CD4-positive, alpha-beta T cell treated with Interferon gamma for 1 hour (primary cell): ENCODE data around the gene LINC01488.

ENCODE experiments used
- DNase-seq: peaks from one replicate; pipeline ENCODE4 v3.0.0-alpha.2; 2020

LINC01488 gene

GRCh38 chr11:69465236-69466000 is 16.0 kb upstream of the LINC01488 start:
- DNase-seq = no peak

DNA sequence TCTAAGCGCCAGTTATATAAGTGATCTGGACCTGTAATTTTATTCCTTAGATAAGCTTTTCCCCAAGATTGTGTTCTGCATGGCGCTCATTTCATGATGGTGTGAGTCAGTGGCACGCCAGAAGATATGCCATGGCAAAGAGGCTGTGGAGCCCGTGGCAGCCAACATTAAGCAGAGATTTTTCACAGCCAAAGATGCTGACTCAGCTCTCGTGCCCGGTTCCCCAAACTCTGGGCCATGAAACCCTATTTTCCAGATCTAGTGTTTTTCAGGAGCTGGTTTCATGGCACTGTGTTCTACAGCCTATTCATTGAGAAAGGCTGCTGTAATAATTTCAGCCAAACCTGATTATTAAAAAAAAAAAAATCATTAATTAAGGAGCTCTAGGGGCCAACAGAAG is 15.4 kb upstream of the LINC01488 start:
- no peak for DNase-seq

GRCh38 chr11:69467196-69467595 is 14.3 kb upstream of the LINC01488 start:
- DNase-seq = no peak

- DNase-seq = no peak
These were observed 13.8 kb upstream of the LINC01488 start for GRCh38 chr11:69467646-69468045.

- DNase-seq = no peak
These were observed 13.2 kb upstream of the LINC01488 start for GRCh38 chr11:69468221-69468620.

DNA sequence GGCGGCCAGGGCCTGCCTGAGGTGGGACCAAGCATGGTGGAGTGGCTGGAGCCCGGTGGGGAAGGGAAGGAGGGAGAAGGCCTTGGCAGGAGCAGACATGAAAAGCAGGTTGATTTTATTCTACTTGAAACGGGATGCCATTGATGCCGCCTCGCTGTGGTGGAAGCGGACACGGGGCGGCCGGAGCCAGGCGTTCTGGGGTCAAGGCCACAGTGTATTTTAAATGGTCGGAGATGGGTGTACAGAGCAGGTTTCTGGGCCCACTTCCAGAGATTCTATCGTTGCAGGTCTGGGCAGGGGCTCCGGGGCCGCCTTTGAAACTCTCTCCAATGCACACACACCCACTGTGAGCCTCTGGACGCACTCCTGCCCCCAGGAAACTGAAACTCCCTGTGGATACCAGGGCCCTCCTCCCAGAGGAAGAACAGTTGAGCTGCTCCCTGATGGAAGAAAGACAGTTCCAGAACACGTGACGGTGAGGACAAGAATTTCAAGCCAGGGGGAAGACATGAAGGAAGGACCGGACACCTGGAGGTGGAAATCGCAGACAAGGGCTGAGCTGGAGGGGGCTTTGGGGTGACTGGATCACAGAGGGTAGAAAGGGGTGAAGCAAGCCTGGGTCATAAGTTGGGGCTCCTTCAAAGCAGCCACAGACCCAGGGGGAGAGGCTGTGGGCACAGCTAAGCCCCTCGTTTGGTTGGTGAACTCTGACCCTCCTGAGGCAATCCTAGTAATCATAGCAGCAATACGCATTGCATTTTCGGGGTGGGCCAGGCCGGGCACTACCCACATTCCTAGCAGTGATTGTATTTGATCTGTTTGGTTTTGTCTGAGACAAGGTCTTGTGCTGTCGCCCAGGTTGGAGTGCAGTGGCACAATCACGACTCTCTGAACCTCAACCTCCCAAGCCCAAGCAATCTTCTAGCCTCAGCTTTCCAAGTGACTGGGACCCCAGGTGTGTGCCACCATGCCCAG is 12.3 kb upstream of the LINC01488 start:
- DNase-seq = no peak

DNA sequence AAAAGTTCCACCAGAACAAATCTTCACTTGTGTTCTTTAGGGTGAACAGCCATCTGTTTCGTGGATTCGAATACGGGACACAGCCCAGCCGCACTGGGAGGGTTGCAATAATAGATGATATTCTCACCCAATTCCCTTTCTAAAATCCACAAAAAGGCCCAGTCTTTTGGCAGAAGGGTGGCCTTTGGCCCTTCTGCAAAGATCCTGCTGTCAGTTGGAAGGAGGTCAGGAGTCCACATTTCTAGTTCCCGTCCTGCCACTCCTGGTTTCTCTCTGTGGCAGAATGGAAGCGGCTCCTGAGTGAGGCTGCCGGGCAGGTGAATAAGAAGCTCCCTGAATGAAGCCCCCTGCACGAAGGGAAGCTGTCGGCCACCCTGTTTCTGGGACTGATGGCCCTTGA is 11.2 kb upstream of the LINC01488 start:
- no peak for DNase-seq

DNA sequence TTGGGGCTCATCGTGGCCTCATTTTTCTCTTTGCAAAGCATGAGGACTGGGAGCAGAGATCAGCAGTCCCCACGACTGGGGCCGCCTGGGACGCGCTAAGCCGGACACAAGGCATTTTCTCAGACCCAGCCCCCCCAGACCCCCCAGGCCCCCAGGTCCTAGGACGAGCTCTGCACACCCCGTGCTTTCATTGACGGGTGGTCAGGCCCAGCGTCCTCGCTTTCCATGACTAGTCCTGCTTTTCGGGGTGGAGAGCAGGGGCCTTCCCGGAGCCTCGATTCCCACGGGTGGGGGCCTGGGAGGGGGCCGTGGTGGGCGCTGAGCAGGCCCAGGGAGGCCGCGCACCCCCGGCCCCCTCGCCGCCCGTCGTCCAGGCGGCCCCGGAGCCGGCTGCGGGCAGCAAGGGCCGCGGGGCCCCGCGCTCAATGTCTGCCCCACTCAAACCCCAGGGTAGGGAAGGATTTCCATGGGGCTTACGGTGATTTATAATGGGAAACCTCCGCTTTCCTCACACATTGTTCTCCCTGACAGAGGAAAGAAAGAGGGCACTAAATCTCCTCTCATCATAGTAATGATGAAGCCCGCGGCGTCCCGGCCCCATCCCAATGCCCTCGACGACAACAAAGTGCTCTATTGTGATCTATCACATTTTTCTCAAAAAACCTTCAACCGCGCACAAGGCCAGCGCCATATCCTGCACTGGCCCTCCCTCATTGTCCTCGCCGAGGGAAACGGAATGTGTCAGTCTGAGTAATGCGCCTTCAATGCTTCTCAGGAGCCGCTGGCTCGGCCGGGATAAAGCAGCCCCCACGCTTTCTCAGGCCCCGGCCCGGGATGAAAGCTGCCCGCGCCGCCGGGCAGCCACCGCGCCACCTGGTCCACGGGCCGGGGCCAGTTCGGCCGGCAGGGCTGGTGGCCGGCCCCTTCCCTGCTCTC is 10.4 kb upstream of the LINC01488 start:
- no peak for DNase-seq

GRCh38 chr11:69471729-69472540 is 9.5 kb upstream of the LINC01488 start:
- no peak for DNase-seq

DNA sequence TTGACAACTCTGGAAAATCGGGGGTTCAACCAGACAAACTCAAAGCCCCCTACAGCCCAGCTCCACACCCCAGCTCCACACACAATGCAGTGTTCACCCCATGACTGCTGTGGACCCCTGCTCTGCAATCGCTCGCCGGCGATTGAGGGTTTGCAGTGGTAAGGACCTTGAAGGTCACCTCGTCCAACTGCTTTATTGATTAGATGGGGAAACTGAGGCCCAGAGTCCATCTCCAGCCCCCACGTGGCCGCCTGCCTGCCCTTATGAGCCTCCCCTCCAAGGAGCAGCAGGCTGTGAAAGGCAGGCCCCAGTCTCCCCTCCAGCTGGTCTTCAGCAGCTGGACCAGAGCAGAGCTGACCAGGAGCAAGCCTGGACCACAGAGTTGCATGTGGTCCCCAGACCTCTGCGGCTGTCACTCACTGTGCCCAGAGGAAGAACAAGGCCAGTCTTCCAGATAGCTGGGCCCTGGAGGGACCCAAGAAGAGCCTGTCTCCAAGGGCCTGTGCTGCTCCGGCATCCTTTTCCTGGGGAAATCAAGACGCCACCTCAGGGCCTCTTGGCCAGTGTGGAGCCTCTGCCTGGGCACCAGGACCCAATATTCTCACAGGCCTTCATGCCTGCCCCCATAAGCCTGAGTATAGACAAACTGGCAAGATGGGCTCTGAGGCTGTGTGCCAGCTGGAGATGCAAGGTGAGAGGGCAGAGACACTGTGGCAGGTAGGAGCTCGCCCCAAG is 8.8 kb upstream of the LINC01488 start:
- no peak for DNase-seq

DNA sequence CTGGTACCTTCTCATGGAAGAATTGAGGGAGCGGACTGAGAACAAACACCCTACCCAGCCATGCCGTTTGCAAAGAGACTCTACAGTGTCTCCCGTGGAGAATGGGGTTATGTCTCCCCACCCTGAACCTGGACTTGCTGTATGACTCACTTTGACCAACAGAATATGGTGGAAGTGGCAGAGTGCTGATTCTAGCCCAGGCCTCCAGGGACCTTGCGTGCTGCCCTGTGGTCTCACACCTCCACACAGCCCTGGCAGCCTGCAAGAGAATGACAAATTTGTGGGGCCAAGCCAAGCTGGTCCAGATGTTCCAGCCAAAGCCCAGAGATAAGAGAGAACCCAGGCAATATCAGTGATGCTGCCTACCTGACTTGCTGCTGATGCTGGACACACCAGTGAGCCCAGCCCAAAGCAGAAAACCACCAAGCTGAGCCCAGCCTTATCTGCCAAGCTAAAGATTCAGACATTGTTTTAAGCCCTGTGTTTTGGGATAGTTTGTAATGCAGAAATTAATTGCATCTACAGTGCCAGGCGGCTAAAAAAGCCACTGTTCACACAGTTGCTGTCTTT is 8.1 kb upstream of the LINC01488 start:
- DNase-seq = no peak

DNA sequence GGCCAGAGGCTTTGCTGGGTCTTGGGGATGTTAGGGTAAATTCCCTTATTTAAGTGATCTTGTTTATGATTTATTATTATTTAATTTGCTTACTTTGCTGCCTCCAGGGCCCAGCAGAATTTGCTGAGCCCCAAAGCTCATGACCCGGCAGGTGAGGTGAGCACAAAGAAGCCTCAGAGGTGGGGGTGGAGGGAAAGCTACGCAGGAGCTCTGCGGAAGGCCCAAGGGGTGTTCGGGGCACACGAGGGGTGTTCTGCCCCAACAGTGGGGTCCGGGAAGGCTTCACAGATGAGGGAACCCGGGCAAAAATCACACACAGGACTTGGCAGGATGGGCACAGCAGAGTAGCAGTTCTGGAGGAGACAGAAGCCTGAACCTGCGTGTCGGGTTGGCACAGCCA is 6.7 kb upstream of the LINC01488 start:
- no peak for DNase-seq

GRCh38 chr11:69475141-69475865 is 6.2 kb upstream of the LINC01488 start:
- DNase-seq = no peak

GRCh38 chr11:69475866-69476471 is 5.5 kb upstream of the LINC01488 start:
- no peak for DNase-seq

- DNase-seq = no peak
These were observed 4.9 kb upstream of the LINC01488 start for GRCh38 chr11:69476509-69476961.

DNA sequence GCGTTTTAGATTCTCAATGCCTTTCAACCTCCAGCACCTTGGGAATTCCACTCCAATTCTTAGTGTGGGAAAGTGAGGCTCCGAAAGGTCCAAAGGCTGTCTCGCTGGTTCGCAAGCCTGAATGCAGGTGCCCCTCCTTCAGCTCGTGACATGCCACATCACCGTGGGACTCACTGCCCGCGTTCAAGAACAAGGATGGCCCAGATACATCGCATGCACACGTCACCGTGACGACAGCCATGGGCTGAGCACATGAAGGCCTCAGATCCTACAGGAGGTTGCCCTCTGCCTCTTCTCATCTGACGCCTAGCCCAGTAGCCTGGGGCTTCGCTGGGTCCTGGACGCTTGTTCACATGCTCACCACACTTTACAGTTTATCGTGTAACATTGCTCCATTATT is 4.4 kb upstream of the LINC01488 start:
- DNase-seq = no peak

DNA sequence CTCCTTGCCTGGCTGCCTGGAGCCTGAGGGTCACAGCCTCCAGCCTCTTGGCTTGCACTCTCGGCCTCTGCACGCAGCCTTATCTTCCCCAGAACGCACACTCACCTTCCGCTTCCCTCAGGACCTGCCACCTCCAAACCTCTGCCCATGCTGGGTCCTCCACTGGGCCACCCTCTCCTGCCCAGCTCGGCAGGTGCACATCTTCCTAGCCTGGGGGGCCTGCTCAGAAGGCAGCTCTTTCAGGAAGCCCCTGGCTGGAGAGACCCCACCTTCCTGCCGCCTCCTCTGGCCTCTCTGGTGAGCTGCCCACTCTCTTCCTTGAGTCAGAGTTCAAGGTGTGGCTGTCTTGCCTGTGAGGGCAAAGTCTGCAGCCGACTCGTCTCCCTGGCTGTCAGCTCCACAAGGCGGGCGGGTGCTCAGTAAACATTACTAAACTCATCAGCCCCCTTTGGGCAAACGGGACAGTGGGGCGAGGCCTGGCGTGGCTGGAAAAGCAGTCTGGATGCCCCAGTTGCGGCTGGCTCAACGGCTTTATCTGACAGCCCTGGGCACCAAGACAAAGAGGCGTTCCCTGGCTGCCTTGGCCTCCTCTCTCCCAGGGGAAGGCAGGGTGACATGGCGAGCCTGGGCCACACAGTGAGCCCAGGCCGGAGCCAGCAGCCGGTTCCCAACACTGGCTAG is 1.7 kb upstream of the LINC01488 start:
- DNase-seq = no peak

- no peak for DNase-seq
These were observed 693 bp upstream of the LINC01488 start for GRCh38 chr11:69480547-69481392.
